Measurements from ENCODE around the gene GNS.

DNA sequence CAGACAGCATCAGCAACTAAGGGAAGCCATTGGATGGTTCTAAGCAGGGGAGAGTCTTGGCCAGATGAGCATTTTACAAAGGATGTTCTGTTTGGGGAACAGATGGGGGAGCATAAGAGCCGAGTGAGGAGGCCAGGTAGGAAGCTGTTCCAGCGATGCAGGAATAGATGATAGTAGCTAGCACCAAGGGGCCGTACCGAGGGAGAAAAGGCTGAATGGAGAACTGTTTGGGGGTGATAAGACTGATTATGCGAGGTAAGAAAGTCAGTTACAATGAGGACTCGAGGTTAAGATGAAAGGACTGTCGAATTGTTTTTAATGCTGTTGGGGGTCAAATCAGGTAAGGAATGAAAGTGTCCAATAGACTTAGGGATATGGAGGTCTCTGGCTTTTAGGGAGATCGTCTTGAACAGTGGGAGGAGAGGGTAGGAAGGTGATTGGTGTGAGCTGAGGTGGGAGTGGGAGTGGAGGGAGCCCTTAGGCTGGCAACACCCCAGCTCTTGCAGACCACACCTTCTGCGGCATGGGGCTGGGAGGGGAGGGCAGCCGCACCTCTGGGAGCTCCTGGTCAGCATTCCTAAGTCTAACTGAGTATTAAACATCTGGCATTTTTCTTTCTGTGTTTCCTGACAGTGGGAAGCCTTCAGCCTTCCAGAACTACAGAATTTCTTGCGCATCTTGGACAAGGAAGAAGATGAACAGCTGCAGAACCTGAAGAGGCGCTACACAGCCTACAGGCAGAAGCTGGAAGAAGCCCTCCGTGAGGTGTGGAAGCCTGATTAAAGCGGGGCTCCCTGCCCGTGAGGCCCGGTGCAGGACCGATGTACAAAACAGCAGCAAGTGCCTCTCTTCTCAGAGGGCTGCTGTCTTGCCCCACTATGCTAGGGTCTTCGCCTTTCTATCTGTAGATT, 64.8 kb downstream of the GNS start:
- TF ChIP-seq, protein P1, sequence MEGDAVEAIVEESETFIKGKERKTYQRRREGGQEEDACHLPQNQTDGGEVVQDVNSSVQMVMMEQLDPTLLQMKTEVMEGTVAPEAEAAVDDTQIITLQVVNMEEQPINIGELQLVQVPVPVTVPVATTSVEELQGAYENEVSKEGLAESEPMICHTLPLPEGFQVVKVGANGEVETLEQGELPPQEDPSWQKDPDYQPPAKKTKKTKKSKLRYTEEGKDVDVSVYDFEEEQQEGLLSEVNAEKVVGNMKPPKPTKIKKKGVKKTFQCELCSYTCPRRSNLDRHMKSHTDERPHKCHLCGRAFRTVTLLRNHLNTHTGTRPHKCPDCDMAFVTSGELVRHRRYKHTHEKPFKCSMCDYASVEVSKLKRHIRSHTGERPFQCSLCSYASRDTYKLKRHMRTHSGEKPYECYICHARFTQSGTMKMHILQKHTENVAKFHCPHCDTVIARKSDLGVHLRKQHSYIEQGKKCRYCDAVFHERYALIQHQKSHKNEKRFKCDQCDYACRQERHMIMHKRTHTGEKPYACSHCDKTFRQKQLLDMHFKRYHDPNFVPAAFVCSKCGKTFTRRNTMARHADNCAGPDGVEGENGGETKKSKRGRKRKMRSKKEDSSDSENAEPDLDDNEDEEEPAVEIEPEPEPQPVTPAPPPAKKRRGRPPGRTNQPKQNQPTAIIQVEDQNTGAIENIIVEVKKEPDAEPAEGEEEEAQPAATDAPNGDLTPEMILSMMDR (IDR thresholded peaks at IDR 0.05 in 4 of 5, conservative IDR thresholded peaks at IDR 0.05 in 1 of 5), result no peak
- TF ChIP-seq POLR2A (IDR thresholded peaks at IDR 0.05), result no peak
